ENCODE measurements around the gene CIART.

Gene CIART

DNA sequence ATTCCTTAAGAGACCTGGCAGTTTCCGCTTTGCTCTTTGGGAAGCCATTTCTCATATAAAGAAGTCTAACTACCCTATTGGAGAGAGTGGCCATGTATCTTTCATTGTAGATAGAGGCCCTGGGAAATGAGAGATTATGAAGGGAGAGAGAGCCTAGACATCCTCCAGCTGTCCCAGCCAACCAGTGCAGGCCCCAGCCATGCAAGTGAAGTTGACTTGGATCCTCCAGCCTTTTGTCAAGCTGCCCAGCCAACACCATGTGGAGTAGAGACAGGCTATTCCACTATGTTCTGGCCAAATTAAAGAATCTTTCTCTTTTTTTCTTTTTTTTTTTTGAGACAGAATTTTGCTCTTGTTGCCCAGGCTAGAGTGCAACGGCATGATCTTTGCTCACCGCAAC lies 39.4 kb upstream of the CIART start:
- H3K9me3 ChIP-seq (ENCODE audit: control insufficient read depth, low read length) = no peaks in the 10 kb centered on the region
- no peaks in the 10 kb centered on the region for H3K4me1 ChIP-seq (ENCODE audit: control insufficient read depth, insufficient read depth, low read length)
- H3K4me3 ChIP-seq (ENCODE audit: low read length) = no peak overlapping the region
- no peaks in the 10 kb centered on the region for H3K36me3 ChIP-seq (ENCODE audit: control insufficient read depth, insufficient read depth, low read length, severe bottlenecking)
- H3K9ac ChIP-seq (ENCODE audit: low read length) = no peak overlapping the region
- DNase-seq (ENCODE audit: low read depth) = no peak
- H3K27me3 ChIP-seq (replicated peaks; ENCODE audit: control insufficient read depth, insufficient read depth, low read length) = no peaks in the 10 kb centered on the region

DNA sequence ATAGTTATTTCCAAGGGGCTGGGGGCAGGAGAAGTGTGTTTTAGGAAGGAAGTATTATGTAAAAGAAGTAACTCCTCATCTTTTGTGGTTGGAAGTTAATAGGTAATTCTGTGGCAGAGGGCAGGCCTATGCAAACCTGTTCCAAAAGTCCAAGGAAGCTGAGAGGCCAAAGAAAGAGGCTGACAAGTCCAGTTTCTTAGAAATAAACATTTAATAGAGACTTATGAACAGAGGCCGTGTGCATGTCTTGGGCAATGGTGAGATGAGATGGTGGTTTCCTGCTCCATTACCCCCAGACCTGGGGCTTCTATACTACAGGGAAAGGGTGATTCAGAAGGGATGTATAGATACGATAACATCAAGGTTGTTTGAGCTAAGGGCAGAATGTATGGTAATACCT lies 32.4 kb upstream of the CIART start:
- DNase-seq (ENCODE audit: low read depth) = no peak
- Histone ChIP-seq H3K36me3 (ENCODE audit: control insufficient read depth, insufficient read depth, low read length, severe bottlenecking) (no peaks in the 10 kb centered on the region), H3K4me1 (ENCODE audit: control insufficient read depth, insufficient read depth, low read length) (no peaks in the 10 kb centered on the region), H3K9ac (ENCODE audit: low read length) (no peak overlapping the region), H3K27me3 (replicated peaks; ENCODE audit: control insufficient read depth, insufficient read depth, low read length) (no peaks in the 10 kb centered on the region), H3K9me3 (ENCODE audit: control insufficient read depth, low read length) (no peaks in the 10 kb centered on the region), H3K4me3 (ENCODE audit: low read length) (no peak overlapping the region)

DNA sequence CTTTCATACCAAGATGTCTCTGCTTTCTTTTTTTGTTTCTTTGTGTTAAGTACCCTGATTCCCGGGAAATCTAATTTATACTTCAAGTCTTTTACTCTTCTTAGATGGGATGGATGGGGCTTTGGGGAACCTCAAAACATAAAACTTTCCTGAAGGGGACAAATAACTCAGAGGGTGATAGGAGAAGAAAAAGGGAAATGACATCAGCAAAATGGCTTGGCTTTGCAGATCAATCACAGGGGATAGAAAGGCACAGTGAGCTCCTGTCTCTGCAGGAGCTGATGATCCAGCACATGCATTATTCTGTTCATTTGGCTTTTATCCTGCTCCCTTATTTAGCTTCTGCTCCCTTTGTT lies 26.2 kb upstream of the CIART start:
- Histone ChIP-seq H3K4me1 (ENCODE audit: control insufficient read depth, insufficient read depth, low read length) (peaks cover 24% of the 10 kb centered on the region), H3K27me3 (replicated peaks; ENCODE audit: control insufficient read depth, insufficient read depth, low read length) (peaks cover 16% of the 10 kb centered on the region), H3K9ac (ENCODE audit: low read length) (peak overlapping the region; percentile 76), H3K9me3 (ENCODE audit: control insufficient read depth, low read length) (no peaks in the 10 kb centered on the region), H3K4me3 (ENCODE audit: low read length) (peak overlapping the region; percentile 70), H3K36me3 (ENCODE audit: control insufficient read depth, insufficient read depth, low read length, severe bottlenecking) (no peaks in the 10 kb centered on the region)
- no peak for DNase-seq (ENCODE audit: low read depth)

DNA sequence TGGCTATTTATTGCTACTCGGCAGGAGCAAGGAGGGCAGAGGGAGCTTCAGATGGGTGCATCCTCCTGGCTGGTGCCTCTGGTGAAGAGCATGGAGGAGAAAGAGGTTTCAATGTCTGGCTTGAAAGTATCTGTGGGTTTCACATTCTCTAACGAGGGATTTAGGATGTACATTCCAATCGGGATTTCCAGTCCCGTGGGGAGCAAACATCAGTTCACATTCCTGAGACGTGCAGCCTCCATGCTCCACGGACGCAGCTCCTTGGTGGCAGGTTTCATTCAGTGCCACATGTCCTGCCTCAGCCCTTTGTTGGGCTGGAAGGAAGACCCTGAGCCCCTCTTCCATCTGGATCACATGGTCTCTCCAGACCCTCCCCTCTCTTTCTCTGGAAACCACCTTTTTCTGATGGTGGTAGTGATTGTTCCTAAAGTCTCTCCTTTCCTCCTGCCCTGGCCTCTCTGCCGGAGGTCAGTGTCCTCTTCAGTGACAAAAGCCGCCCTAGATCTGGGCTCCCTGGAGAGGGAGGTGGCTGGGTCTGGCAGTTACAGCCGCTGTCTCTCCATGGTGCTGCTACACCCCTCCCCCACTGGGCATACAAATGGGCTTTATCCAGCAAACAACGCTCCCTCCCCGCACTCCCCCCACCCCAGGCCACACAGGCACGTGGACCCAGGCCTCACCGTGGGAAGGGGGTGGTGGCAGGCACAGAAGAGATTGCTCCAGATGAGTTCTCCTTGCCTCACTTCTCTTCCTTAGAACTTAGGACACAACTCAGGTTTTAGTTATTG lies 25.6 kb upstream of the CIART start:
- peak; percentile 62 for DNase-seq (ENCODE audit: low read depth)
- peaks cover 24% of the 10 kb centered on the region for H3K4me1 ChIP-seq (ENCODE audit: control insufficient read depth, insufficient read depth, low read length)
- peak overlapping the region; percentile 70 for H3K4me3 ChIP-seq (ENCODE audit: low read length)

DNA sequence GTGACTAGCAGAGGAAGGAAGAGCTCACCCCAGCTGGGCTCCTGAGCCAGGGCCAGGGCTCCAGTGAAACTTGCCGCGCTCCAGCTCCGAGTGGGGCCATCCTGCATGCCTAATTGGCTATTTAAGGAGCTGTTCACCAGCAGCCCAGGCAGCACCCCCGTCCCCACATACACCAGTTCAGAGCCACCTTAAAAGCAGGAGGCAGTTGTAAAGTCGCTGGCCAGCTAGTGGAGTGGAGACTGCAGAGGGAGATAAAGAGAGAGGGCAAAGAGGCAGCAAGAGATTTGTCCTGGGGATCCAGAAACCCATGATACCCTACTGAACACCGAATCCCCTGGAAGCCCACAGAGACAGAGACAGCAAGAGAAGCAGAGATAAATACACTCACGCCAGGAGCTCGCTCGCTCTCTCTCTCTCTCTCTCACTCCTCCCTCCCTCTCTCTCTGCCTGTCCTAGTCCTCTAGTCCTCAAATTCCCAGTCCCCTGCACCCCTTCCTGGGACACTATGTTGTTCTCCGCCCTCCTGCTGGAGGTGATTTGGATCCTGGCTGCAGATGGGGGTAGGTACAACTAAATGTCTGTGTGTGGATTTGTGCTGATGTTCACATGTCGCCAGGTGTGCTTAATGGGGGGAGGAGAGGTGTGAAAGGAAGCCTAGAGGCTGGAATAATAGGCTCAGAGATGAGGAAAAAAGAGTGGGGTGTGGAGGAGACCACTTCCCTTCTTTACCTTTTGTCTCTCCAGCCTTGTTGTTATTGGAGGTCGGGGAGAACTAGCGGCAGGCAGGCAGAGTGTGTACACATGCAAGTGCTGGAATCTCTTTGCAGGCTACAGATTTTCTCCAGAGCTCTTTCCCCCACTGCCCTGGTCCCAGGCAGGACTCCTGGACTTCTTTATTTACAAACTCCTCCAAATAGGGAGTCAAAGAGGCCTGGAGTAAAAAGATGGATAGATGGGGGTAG lies 24.4 kb upstream of the CIART start, which contains the start of gene CA14:
Gene CA14 (plus strand): TSS at position 151 of the 962 bp plus-strand sequence. CDS start 355 bp downstream, at position 506.
- Histone ChIP-seq H3K4me3 (ENCODE audit: low read length) (peak within 1 kb of the TSS; percentile 70), H3K27me3 (replicated peaks; ENCODE audit: control insufficient read depth, insufficient read depth, low read length) (peaks cover 16% of the 10 kb centered on the region), H3K9ac (ENCODE audit: low read length) (no peak within 1 kb of the TSS), H3K36me3 (ENCODE audit: control insufficient read depth, insufficient read depth, low read length, severe bottlenecking) (no peaks in the 10 kb centered on the region), H3K4me1 (ENCODE audit: control insufficient read depth, insufficient read depth, low read length) (peaks cover 24% of the 10 kb centered on the region), H3K9me3 (ENCODE audit: control insufficient read depth, low read length) (no peaks in the 10 kb centered on the region)
- DNase-seq (ENCODE audit: low read depth) = no peak

More for the DNA sequence above, 25.6 kb upstream of the CIART start:
- Histone ChIP-seq H3K9me3 (ENCODE audit: control insufficient read depth, low read length) (no peaks in the 10 kb centered on the region), H3K9ac (ENCODE audit: low read length) (peak overlapping the region; percentile 76), H3K27me3 (replicated peaks; ENCODE audit: control insufficient read depth, insufficient read depth, low read length) (peaks cover 16% of the 10 kb centered on the region), H3K36me3 (ENCODE audit: control insufficient read depth, insufficient read depth, low read length, severe bottlenecking) (no peaks in the 10 kb centered on the region)

DNA sequence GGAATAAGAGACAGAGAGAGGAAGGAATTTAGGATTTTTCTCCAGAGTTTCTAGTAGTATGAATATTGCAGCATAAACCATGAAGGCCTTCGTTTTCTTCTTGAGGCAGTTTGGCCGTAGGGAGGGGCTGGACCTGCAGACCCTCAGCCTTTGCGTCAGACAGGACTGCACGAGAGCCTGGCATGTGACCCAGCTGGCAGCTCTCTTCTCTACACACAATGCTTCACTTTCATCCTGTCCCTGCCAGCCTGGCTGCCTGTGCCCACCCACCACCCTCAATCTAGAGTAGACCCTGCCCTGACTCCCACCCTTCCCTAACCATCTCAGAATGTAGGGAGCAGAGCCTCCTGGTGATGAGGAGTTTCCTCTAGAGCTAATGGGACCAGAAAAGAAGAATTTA lies 23.1 kb upstream of the CIART start:
- Histone ChIP-seq H3K9ac (ENCODE audit: low read length) (no peak overlapping the region), H3K36me3 (ENCODE audit: control insufficient read depth, insufficient read depth, low read length, severe bottlenecking) (no peaks in the 10 kb centered on the region), H3K4me1 (ENCODE audit: control insufficient read depth, insufficient read depth, low read length) (peaks cover 24% of the 10 kb centered on the region), H3K4me3 (ENCODE audit: low read length) (no peak overlapping the region), H3K9me3 (ENCODE audit: control insufficient read depth, low read length) (no peaks in the 10 kb centered on the region), H3K27me3 (replicated peaks; ENCODE audit: control insufficient read depth, insufficient read depth, low read length) (peaks cover 16% of the 10 kb centered on the region)
- DNase-seq (ENCODE audit: low read depth) = no peak

DNA sequence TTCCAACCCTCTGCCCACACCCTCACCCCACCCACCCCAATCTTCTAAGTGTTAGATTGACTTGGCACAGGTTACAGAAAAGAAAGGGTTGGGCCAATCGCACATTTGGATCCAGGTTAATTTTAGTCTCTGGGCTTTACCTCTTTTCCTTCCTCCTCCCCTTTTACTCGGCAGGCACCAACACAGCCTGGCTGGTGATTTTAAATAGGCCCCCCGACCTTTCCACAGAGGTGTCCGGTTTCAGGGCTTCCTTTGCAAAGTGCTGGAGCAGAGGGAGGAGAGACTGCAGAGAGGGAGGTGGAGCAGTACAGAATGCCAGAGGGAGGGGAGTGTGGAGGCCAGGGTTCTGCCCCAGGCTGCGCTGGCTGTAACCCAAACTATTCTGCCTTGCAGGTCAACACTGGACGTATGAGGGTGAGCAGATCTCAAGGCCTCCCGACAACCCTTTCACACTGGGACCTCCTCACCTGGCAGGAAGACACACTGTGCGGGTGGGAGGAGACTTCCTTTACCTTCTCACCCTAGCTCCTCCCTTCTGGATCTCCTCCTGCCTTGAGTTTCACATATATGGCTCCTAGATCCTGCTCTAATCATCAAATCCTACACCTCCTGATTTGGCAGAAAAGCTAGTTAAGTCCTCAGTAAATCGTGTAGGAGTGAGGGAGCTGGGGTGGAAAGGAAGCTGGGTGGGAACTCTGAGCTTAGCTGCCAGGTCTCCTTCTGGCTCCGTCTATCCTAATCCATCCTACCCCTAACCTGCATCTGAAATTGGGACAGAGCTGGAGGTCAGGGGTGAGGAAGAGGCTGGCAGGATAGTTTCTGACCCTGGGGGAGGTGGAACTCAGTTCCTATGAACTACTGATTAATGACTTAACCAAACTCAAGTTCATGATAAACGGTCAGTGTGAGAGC lies 22.3 kb upstream of the CIART start:
- peak; percentile 46 for DNase-seq (ENCODE audit: low read depth)
- H3K9me3 ChIP-seq (ENCODE audit: control insufficient read depth, low read length) = no peaks in the 10 kb centered on the region
- peaks cover 24% of the 10 kb centered on the region for H3K4me1 ChIP-seq (ENCODE audit: control insufficient read depth, insufficient read depth, low read length)
- H3K27me3 ChIP-seq (replicated peaks; ENCODE audit: control insufficient read depth, insufficient read depth, low read length) = peaks cover 16% of the 10 kb centered on the region
- H3K4me3 ChIP-seq (ENCODE audit: low read length) = no peak overlapping the region
- H3K36me3 ChIP-seq (ENCODE audit: control insufficient read depth, insufficient read depth, low read length, severe bottlenecking) = peaks cover 7% of the 10 kb centered on the region
- H3K9ac ChIP-seq (ENCODE audit: low read length) = no peak overlapping the region

DNA sequence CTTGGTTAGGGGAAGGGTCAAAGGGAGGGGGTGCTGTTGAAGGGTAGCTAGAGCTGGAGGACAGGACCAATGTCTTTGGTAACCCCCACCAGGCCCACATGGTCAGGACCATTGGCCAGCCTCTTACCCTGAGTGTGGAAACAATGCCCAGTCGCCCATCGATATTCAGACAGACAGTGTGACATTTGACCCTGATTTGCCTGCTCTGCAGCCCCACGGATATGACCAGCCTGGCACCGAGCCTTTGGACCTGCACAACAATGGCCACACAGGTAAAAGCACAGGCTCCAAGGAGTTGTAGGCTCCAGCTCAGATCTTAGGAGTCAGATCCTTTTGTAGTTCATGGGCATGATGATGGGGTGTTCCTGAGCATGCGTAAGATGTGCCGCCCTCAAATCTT lies 21.0 kb upstream of the CIART start:
- Histone ChIP-seq H3K4me3 (ENCODE audit: low read length) (no peak overlapping the region), H3K4me1 (ENCODE audit: control insufficient read depth, insufficient read depth, low read length) (peaks cover 14% of the 10 kb centered on the region), H3K36me3 (ENCODE audit: control insufficient read depth, insufficient read depth, low read length, severe bottlenecking) (peaks cover 21% of the 10 kb centered on the region), H3K9ac (ENCODE audit: low read length) (no peak overlapping the region), H3K27me3 (replicated peaks; ENCODE audit: control insufficient read depth, insufficient read depth, low read length) (peaks cover 16% of the 10 kb centered on the region), H3K9me3 (ENCODE audit: control insufficient read depth, low read length) (no peaks in the 10 kb centered on the region)
- no peak for DNase-seq (ENCODE audit: low read depth)

DNA sequence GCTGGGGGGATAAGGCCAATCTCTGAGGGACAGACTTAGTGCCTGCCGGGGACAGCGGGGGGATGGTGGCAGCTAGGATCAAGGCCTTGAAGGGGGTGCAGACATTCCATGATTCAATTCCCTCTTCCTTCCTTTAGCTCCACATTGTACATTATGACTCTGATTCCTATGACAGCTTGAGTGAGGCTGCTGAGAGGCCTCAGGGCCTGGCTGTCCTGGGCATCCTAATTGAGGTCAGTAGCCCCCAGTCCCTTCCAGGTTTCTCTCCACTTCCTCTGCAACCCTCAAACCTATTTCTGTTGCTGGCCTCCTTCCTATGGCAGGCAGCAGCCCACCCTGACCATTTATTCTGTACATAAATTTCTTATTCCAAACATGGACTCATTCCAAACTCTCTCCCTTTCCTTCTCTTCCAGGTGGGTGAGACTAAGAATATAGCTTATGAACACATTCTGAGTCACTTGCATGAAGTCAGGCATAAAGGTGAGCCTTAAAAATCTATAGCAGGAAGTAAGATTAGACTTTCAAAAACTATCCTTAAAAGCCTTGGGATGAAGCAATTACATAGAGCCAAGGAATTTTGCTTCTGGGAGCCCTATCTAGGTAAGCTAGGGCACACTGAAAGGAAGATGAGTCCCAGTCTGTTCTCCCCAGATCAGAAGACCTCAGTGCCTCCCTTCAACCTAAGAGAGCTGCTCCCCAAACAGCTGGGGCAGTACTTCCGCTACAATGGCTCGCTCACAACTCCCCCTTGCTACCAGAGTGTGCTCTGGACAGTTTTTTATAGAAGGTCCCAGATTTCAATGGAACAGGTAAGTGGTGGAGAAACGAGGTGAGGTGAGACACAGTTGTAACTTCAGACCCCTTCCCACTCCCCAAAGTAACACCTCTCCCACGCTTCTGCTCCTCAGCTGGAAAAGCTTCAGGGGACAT lies 19.7 kb upstream of the CIART start:
- no peak overlapping the region for H3K9ac ChIP-seq (ENCODE audit: low read length)
- peaks cover 17% of the 10 kb centered on the region for H3K4me1 ChIP-seq (ENCODE audit: control insufficient read depth, insufficient read depth, low read length)
- DNase-seq (ENCODE audit: low read depth) = no peak
- no peaks in the 10 kb centered on the region for H3K9me3 ChIP-seq (ENCODE audit: control insufficient read depth, low read length)
- H3K36me3 ChIP-seq (ENCODE audit: control insufficient read depth, insufficient read depth, low read length, severe bottlenecking) = peaks cover 27% of the 10 kb centered on the region
- no peak overlapping the region for H3K4me3 ChIP-seq (ENCODE audit: low read length)
- H3K27me3 ChIP-seq (replicated peaks; ENCODE audit: control insufficient read depth, insufficient read depth, low read length) = peaks cover 12% of the 10 kb centered on the region

DNA sequence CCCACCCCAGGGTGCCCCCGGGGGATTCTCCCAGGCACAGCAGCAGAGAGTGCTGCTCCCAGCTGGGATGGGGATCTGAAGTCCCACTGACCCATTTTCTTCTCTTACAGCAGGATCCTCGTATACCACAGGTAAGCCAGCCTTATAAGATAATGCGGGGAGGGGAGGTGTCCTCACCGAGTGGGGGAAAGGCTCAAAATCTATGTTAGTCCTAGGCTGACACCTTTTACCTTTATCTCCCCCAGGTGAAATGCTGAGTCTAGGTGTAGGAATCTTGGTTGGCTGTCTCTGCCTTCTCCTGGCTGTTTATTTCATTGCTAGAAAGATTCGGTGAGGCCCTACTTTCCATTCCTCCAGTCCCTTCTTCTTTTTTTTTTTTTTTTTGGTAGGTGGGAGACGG lies 18.8 kb upstream of the CIART start:
- Histone ChIP-seq H3K9me3 (ENCODE audit: control insufficient read depth, low read length) (no peaks in the 10 kb centered on the region), H3K36me3 (ENCODE audit: control insufficient read depth, insufficient read depth, low read length, severe bottlenecking) (peaks cover 27% of the 10 kb centered on the region), H3K9ac (ENCODE audit: low read length) (no peak overlapping the region), H3K27me3 (replicated peaks; ENCODE audit: control insufficient read depth, insufficient read depth, low read length) (peaks cover 5% of the 10 kb centered on the region), H3K4me1 (ENCODE audit: control insufficient read depth, insufficient read depth, low read length) (peaks cover 19% of the 10 kb centered on the region), H3K4me3 (ENCODE audit: low read length) (no peak overlapping the region)
- DNase-seq (ENCODE audit: low read depth) = no peak
